ENCODE results near the gene RTL5. TPM values are rescaled to one million over a fixed set of nuclear protein-coding genes. Genes with fewer than 3 reads are reported as not detected.

Gene RTL5
- total RNA-seq, 1 donor from 2014 or later = 23.0 TPM

GRCh38 chrX:72107320-72107719 lies 24.4 kb downstream of the RTL5 start:
- Mint-ChIP-seq H3K36me3 (ENCODE audit: low read depth) (peaks cover 11% of the 10 kb centered on the region), H3K9me3 (peaks cover 3% of the 10 kb centered on the region), H3K27ac (ENCODE audit: unreplicated experiment) (no peak overlapping the region), H3K4me3 (no peak overlapping the region), H3K27me3 (ENCODE audit: low read depth) (no peaks in the 10 kb centered on the region), H3K4me1 (peaks cover 14% of the 10 kb centered on the region)
- DNase-seq (ENCODE audit: low read depth, low spot score) = no peak
- TF ChIP-seq CTCF (conservative IDR thresholded peaks at IDR 0.05) = no peak

- Mint-ChIP-seq H3K9me3 (peaks cover 3% of the 10 kb centered on the region), H3K4me3 (no peak overlapping the region), H3K36me3 (ENCODE audit: low read depth) (peaks cover 11% of the 10 kb centered on the region), H3K27ac (ENCODE audit: unreplicated experiment) (no peak overlapping the region), H3K27me3 (ENCODE audit: low read depth) (no peaks in the 10 kb centered on the region), H3K4me1 (peaks cover 13% of the 10 kb centered on the region)
- no peak for TF ChIP-seq CTCF (conservative IDR thresholded peaks at IDR 0.05)
- DNase-seq (ENCODE audit: low read depth, low spot score) = no peak
Observed at GRCh38 chrX:72105436-72105835, 26.3 kb downstream of the RTL5 start.

GRCh38 chrX:72102760-72103159 lies 29.0 kb downstream of the RTL5 start:
- H3K27me3 Mint-ChIP-seq (ENCODE audit: low read depth) = no peaks in the 10 kb centered on the region
- TF ChIP-seq CTCF (conservative IDR thresholded peaks at IDR 0.05) = no peak
- no peak overlapping the region for H3K27ac Mint-ChIP-seq (ENCODE audit: unreplicated experiment)
- H3K9me3 Mint-ChIP-seq = peaks cover 7% of the 10 kb centered on the region
- no peak overlapping the region for H3K4me3 Mint-ChIP-seq
- peaks cover 7% of the 10 kb centered on the region for H3K4me1 Mint-ChIP-seq
- no peak for DNase-seq (ENCODE audit: low read depth, low spot score)
- H3K36me3 Mint-ChIP-seq (ENCODE audit: low read depth) = peaks cover 5% of the 10 kb centered on the region

GRCh38 chrX:72102126-72102525 lies 29.6 kb downstream of the RTL5 start:
- H3K27ac Mint-ChIP-seq (ENCODE audit: unreplicated experiment) = no peak overlapping the region
- H3K9me3 Mint-ChIP-seq = peaks cover 4% of the 10 kb centered on the region
- H3K36me3 Mint-ChIP-seq (ENCODE audit: low read depth) = peaks cover 3% of the 10 kb centered on the region

GRCh38 chrX:72101597-72102037 lies 30.1 kb downstream of the RTL5 start:
- TF ChIP-seq CTCF (conservative IDR thresholded peaks at IDR 0.05) = no peak
- peaks cover 7% of the 10 kb centered on the region for H3K4me1 Mint-ChIP-seq
- H3K4me3 Mint-ChIP-seq = no peak overlapping the region
- H3K36me3 Mint-ChIP-seq (ENCODE audit: low read depth) = peaks cover 3% of the 10 kb centered on the region
- H3K9me3 Mint-ChIP-seq = peaks cover 4% of the 10 kb centered on the region
- DNase-seq (ENCODE audit: low read depth, low spot score) = no peak
- no peak overlapping the region for H3K27ac Mint-ChIP-seq (ENCODE audit: unreplicated experiment)
- no peaks in the 10 kb centered on the region for H3K27me3 Mint-ChIP-seq (ENCODE audit: low read depth)

More at GRCh38 chrX:72102126-72102525, 29.6 kb downstream of the RTL5 start:
- Mint-ChIP-seq H3K4me3 (no peak overlapping the region), H3K27me3 (ENCODE audit: low read depth) (no peaks in the 10 kb centered on the region), H3K4me1 (peaks cover 7% of the 10 kb centered on the region)
- DNase-seq (ENCODE audit: low read depth, low spot score) = no peak
- TF ChIP-seq CTCF (conservative IDR thresholded peaks at IDR 0.05) = no peak
